22Rv1 (cell line): ENCODE results near the gene ZEB2.

ENCODE experiments used
- ZFX ChIP-seq: fragments of 450-650 bp; IDR thresholded peaks from 2 replicates; pipeline ENCODE4 v1.6.1; 2017; ENCODE audit warnings: antibody characterized with exemption, borderline replicate concordance
- TF ChIP-seq, protein P1 (sequence below): fragments of 450-650 bp; IDR thresholded peaks from 2 replicates; pipeline ENCODE4 v1.5.1; 2017; ENCODE audit warnings: mild to moderate bottlenecking

GRCh38 chr2:144516981-144517865 is 2.7 kb downstream of the ZEB2 start:
- TF ChIP-seq, protein P1, sequence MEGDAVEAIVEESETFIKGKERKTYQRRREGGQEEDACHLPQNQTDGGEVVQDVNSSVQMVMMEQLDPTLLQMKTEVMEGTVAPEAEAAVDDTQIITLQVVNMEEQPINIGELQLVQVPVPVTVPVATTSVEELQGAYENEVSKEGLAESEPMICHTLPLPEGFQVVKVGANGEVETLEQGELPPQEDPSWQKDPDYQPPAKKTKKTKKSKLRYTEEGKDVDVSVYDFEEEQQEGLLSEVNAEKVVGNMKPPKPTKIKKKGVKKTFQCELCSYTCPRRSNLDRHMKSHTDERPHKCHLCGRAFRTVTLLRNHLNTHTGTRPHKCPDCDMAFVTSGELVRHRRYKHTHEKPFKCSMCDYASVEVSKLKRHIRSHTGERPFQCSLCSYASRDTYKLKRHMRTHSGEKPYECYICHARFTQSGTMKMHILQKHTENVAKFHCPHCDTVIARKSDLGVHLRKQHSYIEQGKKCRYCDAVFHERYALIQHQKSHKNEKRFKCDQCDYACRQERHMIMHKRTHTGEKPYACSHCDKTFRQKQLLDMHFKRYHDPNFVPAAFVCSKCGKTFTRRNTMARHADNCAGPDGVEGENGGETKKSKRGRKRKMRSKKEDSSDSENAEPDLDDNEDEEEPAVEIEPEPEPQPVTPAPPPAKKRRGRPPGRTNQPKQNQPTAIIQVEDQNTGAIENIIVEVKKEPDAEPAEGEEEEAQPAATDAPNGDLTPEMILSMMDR, result no peak
- TF ChIP-seq ZFX, result no peak
